HL-60 (cell line): ENCODE measurements around the gene ZBTB44.

Source experiments
- GABPA ChIP-seq: IDR thresholded peaks from 2 replicates; pipeline ENCODE4 v1.6.1; 2012; ENCODE audit warnings: low read depth
- POLR2AphosphoS5 ChIP-seq: IDR thresholded peaks from 2 replicates; pipeline ENCODE4 v1.6.1; 2012; ENCODE audit warnings: low read depth
- TF ChIP-seq, protein P1 (sequence below): IDR thresholded peaks from one replicate; pipeline ENCODE4 v1.5.1; 2011; ENCODE audit warnings: low read length, control low read depth, inconsistent platforms; ENCODE audit not compliant: insufficient read depth
- TF ChIP-seq, protein P2 (sequence below): IDR thresholded peaks from 2 replicates; pipeline ENCODE4 v1.6.1; 2012; ENCODE audit warnings: low read depth; ENCODE audit not compliant: insufficient replicate concordance

DNA sequence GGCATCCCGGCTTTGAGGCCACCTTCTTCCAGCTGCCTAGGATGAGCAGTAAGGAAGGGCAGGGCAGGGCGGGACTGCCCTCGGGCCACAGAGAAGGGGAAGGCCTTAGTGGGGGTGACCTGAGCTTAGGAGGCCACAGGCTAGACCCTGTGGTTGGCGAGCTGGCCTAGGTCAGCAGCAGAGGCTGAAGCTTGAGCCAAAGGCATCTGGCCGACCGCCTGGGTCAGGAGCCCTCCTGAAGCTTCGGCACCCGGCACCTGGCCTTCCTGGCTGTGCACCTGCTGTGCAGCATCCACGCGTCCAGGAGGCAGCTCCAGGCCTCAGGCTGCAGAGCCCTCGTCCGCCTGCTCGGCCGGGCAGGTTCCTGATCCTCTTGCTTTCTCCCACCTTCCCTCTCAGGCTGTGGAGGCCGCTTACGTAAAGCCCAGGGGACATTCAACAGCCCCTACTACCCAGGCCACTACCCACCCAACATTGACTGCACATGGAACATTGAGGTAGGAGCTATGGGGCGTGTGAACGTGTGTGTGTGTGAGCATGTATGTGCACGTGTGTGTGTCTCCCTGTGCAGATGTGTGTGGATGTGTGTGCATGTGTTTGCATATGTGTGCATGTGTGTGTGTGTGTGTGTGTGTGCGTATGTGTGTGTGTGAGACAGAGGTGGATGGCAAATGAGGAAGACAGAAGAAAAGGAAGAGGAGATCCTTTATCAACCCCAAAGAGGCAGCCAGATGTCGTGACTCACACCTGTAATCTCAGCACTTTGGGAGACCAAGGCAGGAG is 120.3 kb downstream of the ZBTB44 start:
- TF ChIP-seq, protein P1, sequence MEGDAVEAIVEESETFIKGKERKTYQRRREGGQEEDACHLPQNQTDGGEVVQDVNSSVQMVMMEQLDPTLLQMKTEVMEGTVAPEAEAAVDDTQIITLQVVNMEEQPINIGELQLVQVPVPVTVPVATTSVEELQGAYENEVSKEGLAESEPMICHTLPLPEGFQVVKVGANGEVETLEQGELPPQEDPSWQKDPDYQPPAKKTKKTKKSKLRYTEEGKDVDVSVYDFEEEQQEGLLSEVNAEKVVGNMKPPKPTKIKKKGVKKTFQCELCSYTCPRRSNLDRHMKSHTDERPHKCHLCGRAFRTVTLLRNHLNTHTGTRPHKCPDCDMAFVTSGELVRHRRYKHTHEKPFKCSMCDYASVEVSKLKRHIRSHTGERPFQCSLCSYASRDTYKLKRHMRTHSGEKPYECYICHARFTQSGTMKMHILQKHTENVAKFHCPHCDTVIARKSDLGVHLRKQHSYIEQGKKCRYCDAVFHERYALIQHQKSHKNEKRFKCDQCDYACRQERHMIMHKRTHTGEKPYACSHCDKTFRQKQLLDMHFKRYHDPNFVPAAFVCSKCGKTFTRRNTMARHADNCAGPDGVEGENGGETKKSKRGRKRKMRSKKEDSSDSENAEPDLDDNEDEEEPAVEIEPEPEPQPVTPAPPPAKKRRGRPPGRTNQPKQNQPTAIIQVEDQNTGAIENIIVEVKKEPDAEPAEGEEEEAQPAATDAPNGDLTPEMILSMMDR: no peak
- TF ChIP-seq, protein P2, sequence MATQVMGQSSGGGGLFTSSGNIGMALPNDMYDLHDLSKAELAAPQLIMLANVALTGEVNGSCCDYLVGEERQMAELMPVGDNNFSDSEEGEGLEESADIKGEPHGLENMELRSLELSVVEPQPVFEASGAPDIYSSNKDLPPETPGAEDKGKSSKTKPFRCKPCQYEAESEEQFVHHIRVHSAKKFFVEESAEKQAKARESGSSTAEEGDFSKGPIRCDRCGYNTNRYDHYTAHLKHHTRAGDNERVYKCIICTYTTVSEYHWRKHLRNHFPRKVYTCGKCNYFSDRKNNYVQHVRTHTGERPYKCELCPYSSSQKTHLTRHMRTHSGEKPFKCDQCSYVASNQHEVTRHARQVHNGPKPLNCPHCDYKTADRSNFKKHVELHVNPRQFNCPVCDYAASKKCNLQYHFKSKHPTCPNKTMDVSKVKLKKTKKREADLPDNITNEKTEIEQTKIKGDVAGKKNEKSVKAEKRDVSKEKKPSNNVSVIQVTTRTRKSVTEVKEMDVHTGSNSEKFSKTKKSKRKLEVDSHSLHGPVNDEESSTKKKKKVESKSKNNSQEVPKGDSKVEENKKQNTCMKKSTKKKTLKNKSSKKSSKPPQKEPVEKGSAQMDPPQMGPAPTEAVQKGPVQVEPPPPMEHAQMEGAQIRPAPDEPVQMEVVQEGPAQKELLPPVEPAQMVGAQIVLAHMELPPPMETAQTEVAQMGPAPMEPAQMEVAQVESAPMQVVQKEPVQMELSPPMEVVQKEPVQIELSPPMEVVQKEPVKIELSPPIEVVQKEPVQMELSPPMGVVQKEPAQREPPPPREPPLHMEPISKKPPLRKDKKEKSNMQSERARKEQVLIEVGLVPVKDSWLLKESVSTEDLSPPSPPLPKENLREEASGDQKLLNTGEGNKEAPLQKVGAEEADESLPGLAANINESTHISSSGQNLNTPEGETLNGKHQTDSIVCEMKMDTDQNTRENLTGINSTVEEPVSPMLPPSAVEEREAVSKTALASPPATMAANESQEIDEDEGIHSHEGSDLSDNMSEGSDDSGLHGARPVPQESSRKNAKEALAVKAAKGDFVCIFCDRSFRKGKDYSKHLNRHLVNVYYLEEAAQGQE: no peak
- TF ChIP-seq GABPA (no peak), POLR2AphosphoS5 (no peak)
